HG02852 (cell line): Measurements from ENCODE around the gene GALNT2.

Experiments
- ATAC-seq: cut with Tn5 transposase; IDR thresholded peaks from one replicate; pipeline ENCODE4 v1.9.1; 2021; ENCODE audit warnings: mild to moderate bottlenecking, moderate library complexity; ENCODE audit not compliant: unreplicated experiment

GALNT2 gene

GRCh38 chr1:230285351-230285750 lies 218.3 kb downstream of the GALNT2 start:
- no peak for ATAC-seq

- no peak for ATAC-seq
These were observed 219.3 kb downstream of the GALNT2 start for GRCh38 chr1:230286166-230286889.

- ATAC-seq = no peak
These were observed 219.8 kb downstream of the GALNT2 start for GRCh38 chr1:230286890-230287269.

- no peak for ATAC-seq
These were observed 220.8 kb downstream of the GALNT2 start for GRCh38 chr1:230287674-230288315.

- no peak for ATAC-seq
These were observed 221.8 kb downstream of the GALNT2 start for GRCh38 chr1:230288641-230289349.

GRCh38 chr1:230289350-230289644 lies 222.3 kb downstream of the GALNT2 start:
- ATAC-seq = no peak

GRCh38 chr1:230291731-230292620 lies 224.9 kb downstream of the GALNT2 start:
- no peak for ATAC-seq

- ATAC-seq = no peak
These were observed 225.8 kb downstream of the GALNT2 start for GRCh38 chr1:230292689-230293389.

GRCh38 chr1:230293390-230293700 lies 226.3 kb downstream of the GALNT2 start:
- no peak for ATAC-seq

GRCh38 chr1:230295367-230295766 lies 228.3 kb downstream of the GALNT2 start:
- ATAC-seq = no peak

GRCh38 chr1:230299191-230300006 lies 232.4 kb downstream of the GALNT2 start:
- no peak for ATAC-seq

- no peak for ATAC-seq
These were observed 233.6 kb downstream of the GALNT2 start for GRCh38 chr1:230300322-230301301.

GRCh38 chr1:230301322-230301721 lies 234.3 kb downstream of the GALNT2 start:
- no peak for ATAC-seq

- ATAC-seq = no peak
These were observed 234.8 kb downstream of the GALNT2 start for GRCh38 chr1:230301822-230302221.

GRCh38 chr1:230303069-230303468 lies 236.0 kb downstream of the GALNT2 start:
- no peak for ATAC-seq

- ATAC-seq = no peak
These were observed 236.8 kb downstream of the GALNT2 start for GRCh38 chr1:230303822-230304221.

- ATAC-seq = no peak
These were observed 239.1 kb downstream of the GALNT2 start for GRCh38 chr1:230306169-230306568.

- ATAC-seq = no peak
These were observed 240.2 kb downstream of the GALNT2 start for GRCh38 chr1:230307213-230307612.

- no peak for ATAC-seq
These were observed 241.0 kb downstream of the GALNT2 start for GRCh38 chr1:230308039-230308438.
